ENCODE data around the gene MTMR1.

MTMR1 gene

GRCh38 chrX:150759568-150760416 is 66.6 kb downstream of the MTMR1 start:
- intact Hi-C loops (cut with DNase I), result no loop called here
- DNase-seq, result no peak

DNA sequence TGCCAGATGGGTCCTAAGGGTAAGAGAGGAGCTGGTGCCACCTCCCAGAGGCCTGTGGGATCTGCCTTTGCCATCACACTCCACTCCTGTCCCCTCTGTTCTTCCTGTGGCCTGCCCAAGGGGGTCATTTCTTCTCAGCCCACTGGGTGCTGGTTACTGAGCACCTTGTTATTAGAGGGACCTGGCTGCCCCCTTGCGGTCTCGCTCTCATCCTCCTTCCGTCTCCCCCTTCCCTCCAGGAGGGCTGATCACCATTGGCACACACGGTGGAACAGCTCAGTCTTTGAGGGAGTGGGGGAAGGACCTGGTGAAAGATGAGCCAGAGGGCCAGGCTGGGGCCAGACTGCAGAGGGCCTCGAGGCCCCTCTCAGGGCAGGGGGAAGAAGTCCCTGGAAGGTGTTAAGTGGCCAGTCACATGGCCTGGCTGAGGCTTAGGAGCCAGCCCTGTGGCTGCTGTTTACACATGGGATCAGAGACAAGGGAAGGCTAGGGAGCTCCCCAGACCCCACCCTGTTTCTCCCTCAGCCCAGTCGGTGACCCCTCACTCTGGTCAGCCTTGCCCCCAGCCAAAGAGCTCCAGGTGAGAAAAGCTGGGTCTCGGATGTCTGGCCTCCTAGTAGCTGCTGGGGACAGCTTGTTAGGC is 68.1 kb downstream of the MTMR1 start:
- DNase-seq, result no peak
- intact Hi-C loops (cut with DNase I), result no loop called here

- no peak for DNase-seq
- intact Hi-C loops (cut with DNase I), result no loop called here
These were observed 68.6 kb downstream of the MTMR1 start for GRCh38 chrX:150761819-150762216.

GRCh38 chrX:150762258-150763165 is 69.3 kb downstream of the MTMR1 start:
- intact Hi-C loops (cut with DNase I), result no loop called here
- DNase-seq, result no peak

- intact Hi-C loops (cut with DNase I), result no loop called here
- DNase-seq, result no peak
These were observed 70.2 kb downstream of the MTMR1 start for GRCh38 chrX:150763303-150763797.

DNA sequence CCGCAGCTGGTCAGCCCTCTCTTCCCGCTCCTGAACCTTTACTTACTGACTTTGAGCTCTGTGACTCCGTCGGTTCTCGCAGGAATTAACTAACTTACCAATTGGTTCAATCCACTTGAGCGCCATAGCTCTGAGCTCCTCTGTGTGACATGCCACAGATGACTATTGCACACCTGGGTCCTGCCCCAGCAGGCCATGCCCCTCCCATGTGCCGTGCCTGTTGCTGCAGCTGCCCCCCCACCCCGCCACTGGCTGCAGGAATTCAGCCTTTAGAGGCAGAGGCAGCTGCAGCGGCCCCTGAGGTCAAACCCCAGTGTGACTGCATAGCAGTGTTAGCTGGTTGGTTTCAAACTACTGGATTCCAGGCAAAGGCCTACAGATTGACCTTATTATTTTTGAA is 70.6 kb downstream of the MTMR1 start:
- intact Hi-C loops (cut with DNase I), result no loop called here
- no peak for DNase-seq

DNA sequence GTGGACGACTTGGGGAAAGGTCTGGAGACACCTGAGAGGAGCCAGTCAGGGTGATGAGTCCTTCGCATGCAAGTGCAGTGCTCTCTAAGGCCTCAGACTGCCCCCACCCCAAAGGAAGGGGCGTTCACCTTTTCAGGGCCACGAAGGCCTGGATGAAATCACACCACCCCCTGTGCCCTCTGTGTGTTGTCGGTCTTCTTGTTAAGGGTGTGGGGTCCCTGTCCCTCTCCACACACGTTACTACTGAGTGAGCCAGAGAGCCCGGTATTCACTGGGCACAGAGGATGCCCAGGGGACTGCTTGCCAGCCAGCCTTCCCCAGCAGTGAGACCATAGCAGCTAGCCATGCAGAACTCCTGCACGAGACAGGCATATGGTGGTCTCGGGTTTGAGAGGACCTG is 72.0 kb downstream of the MTMR1 start:
- DNase-seq, result peak in 1 of 10 donors; percentile 63
- intact Hi-C loops (cut with DNase I), result no loop called here

GRCh38 chrX:150765782-150766350 is 72.7 kb downstream of the MTMR1 start:
- intact Hi-C loops (cut with DNase I), result no loop called here
- DNase-seq, result peak in 1 of 10 donors; percentile 72

DNA sequence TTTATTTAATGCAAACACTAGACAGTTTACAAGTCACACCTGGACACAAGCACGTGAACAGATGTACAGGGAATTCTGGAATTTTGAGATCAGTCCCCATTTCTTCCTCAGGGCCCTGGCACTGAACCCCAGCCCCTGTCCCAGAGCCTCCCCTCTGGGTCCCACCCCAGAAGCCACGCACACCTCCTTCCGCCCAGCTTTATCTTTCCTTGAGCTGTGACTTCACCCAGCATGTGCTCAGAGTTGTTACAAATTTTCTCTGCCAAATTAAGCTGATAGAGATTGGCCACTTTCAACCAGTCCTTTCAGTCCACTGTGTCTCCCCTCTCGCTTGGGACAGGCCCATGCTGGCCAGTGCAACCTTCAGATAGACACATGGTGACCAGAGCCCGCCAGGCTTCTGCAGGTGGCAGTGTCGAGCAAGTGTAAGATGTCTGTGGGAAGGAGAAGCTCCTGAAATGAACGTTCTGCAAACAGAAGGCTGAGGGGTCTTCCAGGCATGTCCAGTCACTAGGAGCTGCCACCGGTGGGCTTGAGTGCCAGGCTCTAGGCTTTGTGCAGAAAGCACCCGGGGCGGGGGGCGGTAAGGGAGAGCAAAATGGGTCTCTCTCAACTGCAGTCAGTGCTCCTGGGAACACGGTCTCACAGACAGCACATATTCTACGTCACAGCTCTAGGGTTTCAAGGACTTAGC is 73.3 kb downstream of the MTMR1 start:
- DNase-seq, result peak in 1 of 10 donors; percentile 42
- intact Hi-C loops (cut with DNase I), result no loop called here

DNA sequence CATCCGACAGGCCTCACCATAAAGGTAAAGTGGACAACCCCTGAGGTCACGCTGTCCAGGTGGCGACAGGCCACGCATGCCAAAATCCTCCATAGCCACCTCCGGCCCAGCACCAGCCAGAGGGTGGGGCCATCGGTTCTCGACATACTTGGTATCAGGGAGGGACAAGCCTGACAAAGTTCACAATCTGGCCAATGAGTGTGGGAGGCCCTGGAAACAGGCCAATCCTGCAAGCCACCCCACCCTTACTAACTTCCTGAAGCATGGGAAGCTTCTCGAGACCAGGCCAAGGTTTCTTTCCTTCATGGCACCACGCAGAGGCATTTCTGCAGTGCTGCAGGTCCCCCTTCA is 73.8 kb downstream of the MTMR1 start:
- intact Hi-C loops (cut with DNase I), result no loop called here
- DNase-seq, result no peak

DNA sequence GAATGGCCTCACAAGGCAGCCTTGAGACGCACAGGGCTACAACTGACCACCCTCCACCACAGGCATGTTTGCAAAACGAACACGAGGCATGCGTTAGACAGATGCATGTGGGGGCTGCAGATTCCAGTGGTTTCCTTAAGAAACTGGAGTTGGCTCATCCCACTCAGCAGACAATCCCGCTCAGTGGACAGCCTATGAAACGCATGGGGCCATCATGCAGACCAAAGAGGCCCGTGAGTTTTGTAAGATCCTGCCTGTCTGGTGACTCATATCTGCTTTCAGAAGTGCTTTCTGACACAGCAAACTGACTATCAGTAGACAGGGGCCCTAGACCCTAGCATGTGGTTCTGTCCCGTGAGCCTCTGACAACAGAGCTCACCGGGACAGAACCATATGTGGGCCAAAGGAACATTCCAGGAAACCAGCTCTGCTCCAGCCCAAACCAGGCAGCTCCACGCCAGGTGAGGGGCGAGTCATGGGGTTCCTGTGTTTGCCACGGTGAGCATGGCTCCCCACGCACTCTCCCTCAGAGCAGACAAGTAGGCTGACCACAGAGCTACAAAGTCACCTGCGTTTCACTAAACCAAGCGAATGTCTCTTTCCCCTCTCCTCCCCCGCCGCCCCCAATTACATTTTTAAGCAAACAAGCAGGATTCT is 74.4 kb downstream of the MTMR1 start:
- DNase-seq, result peak in 2 of 10 donors; percentile 57 to 61

GRCh38 chrX:150768132-150768485 is 74.9 kb downstream of the MTMR1 start:
- DNase-seq, result no peak
- intact Hi-C loops (cut with DNase I), result no loop called here

More for the DNA sequence above, 74.4 kb downstream of the MTMR1 start:
- intact Hi-C loops (cut with DNase I), result no loop called here

- intact Hi-C loops (cut with DNase I), result no loop called here
- DNase-seq, result peak in 6 of 10 donors; percentile 32 to 94 (median 54)
These were observed 75.5 kb downstream of the MTMR1 start for GRCh38 chrX:150768580-150769190.

DNA sequence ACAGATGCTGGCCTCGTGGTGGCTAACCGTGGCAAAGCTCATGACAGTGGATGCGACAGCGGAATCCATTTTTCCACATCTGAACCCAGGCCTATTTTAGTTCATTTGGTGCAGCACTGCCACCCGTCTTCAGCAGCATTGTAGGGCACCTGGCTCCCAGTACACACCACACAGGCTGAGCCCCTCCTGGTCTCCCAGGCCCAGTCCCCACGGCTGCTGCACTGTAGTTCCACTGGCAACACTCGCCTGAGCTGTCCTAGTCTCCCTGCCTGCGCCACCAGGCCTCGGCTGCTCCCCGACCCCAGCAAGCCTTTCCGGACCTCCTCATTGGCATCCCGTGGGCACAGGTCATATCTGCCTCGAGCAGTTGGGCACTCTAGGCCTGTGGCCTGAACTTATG is 76.2 kb downstream of the MTMR1 start:
- DNase-seq, result peak in 2 of 10 donors; percentile 77 to 85
- intact Hi-C loops (cut with DNase I), result no loop called here

DNA sequence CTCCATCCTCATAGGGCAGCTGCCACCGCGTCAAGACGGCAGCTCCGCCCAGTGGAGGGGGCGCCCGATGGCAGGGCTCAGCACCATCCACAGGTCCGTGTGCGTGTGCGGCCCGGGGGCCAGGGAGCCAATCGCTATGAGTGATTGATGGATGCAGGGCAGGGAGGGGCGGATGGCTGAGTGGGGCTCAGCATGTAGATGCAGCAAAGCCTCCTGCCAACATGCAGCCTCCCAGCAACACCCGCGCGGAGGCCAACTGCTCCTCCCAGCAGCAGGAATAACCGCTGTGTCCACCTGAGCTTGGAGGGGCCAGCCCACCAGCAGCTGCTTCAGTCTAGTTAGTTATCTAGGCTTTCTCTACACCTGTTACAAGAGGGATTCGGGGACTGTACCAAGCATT is 77.4 kb downstream of the MTMR1 start:
- peak in 2 of 10 donors; percentile 64 to 74 for DNase-seq
- intact Hi-C loops (cut with DNase I), result loop anchor here (5.0 to 10.0 kb wide), 2 partner anchors 134 to 232 kb away; no protein-coding TSS in a partner anchor

DNA sequence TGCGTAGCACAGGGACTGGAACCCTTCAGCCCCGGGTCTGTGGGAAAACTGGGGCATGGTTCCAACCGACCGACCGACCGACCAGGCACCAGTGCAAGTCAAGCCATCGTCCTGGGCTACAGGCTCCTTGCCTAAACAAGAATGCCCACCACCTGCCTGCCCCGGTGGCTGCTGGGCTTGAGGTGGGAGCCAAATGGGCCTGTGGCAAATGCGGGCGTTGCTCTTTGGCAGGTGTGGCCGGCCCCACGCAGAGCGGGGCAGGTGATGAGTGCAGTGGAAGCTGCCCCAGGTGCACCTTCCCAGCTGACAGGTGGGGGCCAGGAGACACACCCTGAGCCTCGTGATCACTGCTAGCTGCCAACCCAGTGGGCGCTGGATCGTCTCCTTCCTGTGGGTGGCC is 77.9 kb downstream of the MTMR1 start:
- intact Hi-C loops (cut with DNase I), result loop anchor here (5.0 to 10.0 kb wide), 2 partner anchors 134 to 231 kb away; no protein-coding TSS in a partner anchor
- DNase-seq, result peak in 2 of 10 donors; percentile 58 to 76

DNA sequence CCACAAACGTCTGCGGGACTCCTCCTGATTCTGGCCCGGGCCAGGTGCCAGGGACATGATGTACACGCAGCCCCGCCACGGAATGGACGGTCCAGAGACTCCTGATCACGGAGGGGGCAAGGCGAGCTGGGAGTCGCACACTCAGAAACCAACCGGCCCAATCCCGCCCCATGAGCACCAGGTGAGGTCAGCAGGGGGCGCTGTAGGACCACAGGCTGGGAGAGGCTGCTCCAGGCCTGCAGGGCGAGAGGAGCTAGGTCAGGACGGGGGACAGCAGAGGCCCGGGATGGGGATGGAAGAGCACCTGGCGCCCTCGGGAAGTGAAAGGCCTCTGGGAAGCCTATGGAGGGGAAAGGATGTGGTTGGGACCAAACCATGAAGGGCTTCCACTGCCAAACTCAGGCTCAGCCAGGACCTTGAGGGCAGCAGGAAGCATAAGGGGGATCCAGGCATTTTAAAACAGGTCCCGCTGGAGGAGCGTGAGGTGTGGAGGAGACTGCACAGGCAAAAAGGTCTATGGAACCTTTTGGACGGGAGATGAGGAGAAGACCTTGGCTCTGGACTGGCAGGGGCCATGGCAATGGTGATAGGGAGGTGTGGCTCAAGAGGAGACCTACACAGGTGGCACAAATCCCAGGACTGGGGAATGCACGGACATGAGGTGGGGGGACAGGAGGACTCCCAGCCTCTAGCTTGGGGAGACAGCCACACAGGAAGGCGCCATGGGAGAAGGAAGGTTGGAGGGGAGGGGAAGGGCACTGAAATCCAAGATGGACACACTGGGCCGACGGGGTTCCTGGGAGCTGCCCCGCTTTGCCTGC is 79.2 kb downstream of the MTMR1 start:
- peak; percentile 62 to 97 (median 82) for DNase-seq
- intact Hi-C loops (cut with DNase I), result loop anchor here (1.0 to 10.0 kb wide), 3 partner anchors 132 to 310 kb away; no protein-coding TSS in a partner anchor

GRCh38 chrX:150773117-150773516 is 79.9 kb downstream of the MTMR1 start:
- DNase-seq, result no peak
- intact Hi-C loops (cut with DNase I), result loop anchor here (5.0 to 10.0 kb wide), 2 partner anchors 132 to 229 kb away; no protein-coding TSS in a partner anchor

Measured in posterior cingulate gyrus (tissue), 11 donors.